IPS DF 6.9 (cell line): ENCODE data around the gene SUMO2.

Source experiments
- DNase-seq: peaks from one replicate; pipeline ENCODE4 v3.0.0-alpha.2; 2013; ENCODE audit warnings: low read depth, low spot score
- H3K27ac ChIP-seq: one replicate; pipeline ENCODE4 v1.5.1; 2013; ENCODE audit warnings: low read length, control low read depth
- H3K27me3 ChIP-seq: 2 replicates; pipeline ENCODE4 v1.6.1; 2013; ENCODE audit warnings: mild to moderate bottlenecking, low read length; ENCODE audit not compliant: control insufficient read depth, insufficient read depth
- H3K36me3 ChIP-seq: 2 replicates; pipeline ENCODE4 v1.6.1; 2013; ENCODE audit warnings: low read length; ENCODE audit not compliant: control insufficient read depth, insufficient read depth
- H3K4me1 ChIP-seq: 2 replicates; pipeline ENCODE4 v1.6.1; 2013; ENCODE audit warnings: low read length; ENCODE audit not compliant: control insufficient read depth, insufficient read depth
- H3K4me3 ChIP-seq: 2 replicates; pipeline ENCODE4 v1.5.1; 2013; ENCODE audit warnings: mild to moderate bottlenecking, low read length
- H3K9me3 ChIP-seq: 2 replicates; pipeline ENCODE4 v1.6.1; 2013; ENCODE audit warnings: low read length, inconsistent platforms; ENCODE audit not compliant: control insufficient read depth, insufficient read depth
- WGBS: extraction: QIAGEN DNeasy Blood & Tissue Kit; methylation state at CpG from one replicate; pipeline ENCODE4 v1.1.7; 2013; ENCODE audit warnings: mixed read lengths, missing lambda C conversion rate; ENCODE audit not compliant: insufficient read length, insufficient coverage; 5-methylcytosine and 5-hydroxymethylcytosine counted together

SUMO2 gene

DNA sequence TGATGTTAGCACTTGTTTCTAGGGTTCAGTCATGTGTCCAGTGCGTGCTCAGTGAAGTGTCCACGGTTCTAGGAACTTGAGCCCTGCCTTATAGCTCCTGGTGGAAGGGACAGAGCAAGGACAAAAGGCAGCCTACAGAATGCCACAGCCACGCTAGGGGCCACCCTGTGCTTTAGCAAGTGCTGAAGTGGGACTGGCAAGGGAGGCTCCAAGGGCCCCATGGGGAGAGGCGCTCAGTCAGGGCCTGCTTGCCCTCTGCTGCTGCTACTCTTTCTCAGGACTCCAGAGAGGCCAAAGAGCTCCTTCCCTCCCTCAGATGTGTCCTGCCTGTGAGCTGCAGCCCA is 58.0 kb downstream of the SUMO2 start:
- H3K27me3 ChIP-seq, result no peaks in the 10 kb centered on the region
- H3K4me1 ChIP-seq, result peaks cover 1% of the 10 kb centered on the region; the same call in 1 of the 2 replicates
- WGBS, result no CpG with 5 or more reads among the region's 4 CpGs
- H3K9me3 ChIP-seq, result no peaks in the 10 kb centered on the region
- H3K27ac ChIP-seq, result no peak overlapping the region
- H3K36me3 ChIP-seq, result peaks cover 11% of the 10 kb centered on the region
- no peak for DNase-seq
- no peak overlapping the region for H3K4me3 ChIP-seq

DNA sequence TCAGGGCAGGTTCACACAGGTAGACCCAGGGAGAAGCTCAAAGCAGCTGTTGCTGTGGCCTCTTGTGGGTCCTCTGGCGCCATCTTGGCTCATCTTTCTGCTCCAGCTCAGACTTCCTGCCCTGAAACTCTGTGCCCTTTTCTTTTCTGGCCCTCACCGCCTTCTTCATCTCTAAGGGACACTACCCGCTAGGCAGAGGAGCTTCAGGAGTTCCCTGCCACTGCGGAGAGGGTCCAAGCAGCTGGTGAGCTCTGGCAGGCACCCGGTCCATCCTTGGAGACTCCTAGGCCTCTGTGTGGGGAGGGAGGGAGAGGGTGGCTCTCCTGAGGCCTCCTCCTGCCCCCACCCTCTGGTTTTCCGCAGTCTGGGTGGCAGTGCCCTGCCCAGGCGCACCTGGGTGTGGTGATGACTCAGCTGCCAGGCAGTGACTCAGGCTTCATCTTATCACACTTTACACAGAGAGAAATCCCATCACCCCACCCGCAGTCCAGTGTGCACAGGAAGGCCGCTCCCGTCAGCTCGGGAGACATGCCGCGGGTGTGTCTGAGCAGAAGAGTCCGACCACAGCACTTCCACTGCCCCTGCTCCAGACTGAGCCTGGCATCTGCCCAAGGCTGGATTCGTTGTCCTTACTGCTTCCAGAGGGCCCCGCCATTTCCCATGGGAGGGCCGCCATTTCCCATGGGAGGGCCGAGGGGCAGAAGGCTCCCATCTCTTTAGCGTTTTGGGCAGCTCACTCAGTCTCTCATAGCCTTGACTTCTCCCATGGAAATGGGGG is 58.5 kb downstream of the SUMO2 start:
- H3K4me3 ChIP-seq, result no peak overlapping the region
- WGBS, result no CpG with 5 or more reads among the region's 19 CpGs
- DNase-seq, result no peak
- no peaks in the 10 kb centered on the region for H3K27me3 ChIP-seq
- no peaks in the 10 kb centered on the region for H3K9me3 ChIP-seq
- H3K4me1 ChIP-seq, result peaks cover 1% of the 10 kb centered on the region; the same call in 1 of the 2 replicates
- no peak overlapping the region for H3K27ac ChIP-seq
- H3K36me3 ChIP-seq, result peaks cover 6% of the 10 kb centered on the region; the same call in 1 of the 2 replicates

DNA sequence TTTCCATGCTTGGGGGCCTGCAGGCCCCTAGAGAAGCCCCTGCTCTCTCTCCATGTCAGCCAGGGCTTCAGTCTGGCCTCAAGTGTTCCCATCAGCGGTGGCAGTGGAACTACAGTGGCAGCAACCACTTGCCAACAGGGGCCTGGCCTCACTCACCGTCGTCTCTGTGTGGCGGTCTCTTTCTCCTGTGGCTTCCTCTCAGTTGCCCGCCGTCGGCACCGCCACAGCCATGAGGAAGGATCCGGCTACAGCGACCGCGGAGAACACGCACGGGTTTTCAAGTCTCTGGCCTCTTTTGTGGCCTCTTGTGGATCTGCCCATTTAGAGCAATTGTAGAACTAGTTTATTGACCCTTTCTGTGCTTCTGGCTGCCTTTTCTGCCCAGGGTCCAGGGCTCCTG is 64.5 kb downstream of the SUMO2 start:
- DNase-seq, result no peak
- Histone ChIP-seq H3K4me1 (no peaks in the 10 kb centered on the region), H3K4me3 (no peak overlapping the region), H3K27me3 (no peaks in the 10 kb centered on the region), H3K36me3 (no peaks in the 10 kb centered on the region), H3K27ac (no peak overlapping the region), H3K9me3 (no peaks in the 10 kb centered on the region)
- WGBS, result no CpG with 5 or more reads among the region's 14 CpGs

DNA sequence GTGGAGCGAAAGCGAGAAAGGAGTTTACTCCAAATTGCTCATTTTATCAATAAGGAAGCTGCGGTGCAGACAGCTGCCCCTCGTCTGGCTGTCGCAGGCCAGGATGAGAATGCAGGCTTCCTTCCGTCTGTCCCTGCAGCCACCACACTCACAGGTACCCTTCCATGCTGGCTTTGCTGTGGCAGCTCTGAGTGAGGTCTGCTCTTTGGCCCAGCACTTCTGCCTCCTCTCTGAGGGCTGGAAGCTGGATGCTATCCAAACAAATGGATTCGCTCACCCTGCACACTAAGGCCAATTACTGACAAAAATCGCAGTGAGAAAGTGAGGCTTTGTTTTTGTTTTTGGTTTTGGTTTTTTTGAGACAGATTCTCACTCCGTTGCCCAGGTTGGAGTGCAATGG is 66.0 kb downstream of the SUMO2 start:
- H3K9me3 ChIP-seq, result no peaks in the 10 kb centered on the region
- WGBS, result no CpG with 5 or more reads among the region's 9 CpGs

More for the DNA sequence above, 66.0 kb downstream of the SUMO2 start:
- no peak overlapping the region for H3K4me3 ChIP-seq
- H3K27ac ChIP-seq, result no peak overlapping the region
- no peak for DNase-seq
- H3K27me3 ChIP-seq, result no peaks in the 10 kb centered on the region
- no peaks in the 10 kb centered on the region for H3K4me1 ChIP-seq
- H3K36me3 ChIP-seq, result no peaks in the 10 kb centered on the region
